Kidney (tissue), 14 donors: ENCODE measurements around the gene GNG7. TPM values are rescaled to one million over a fixed set of nuclear protein-coding genes. Genes with fewer than 3 reads are reported as not detected.
A peak's percentile ranks its signal among the peaks of the same experiment; 100 is the strongest.

Source experiments
- DNase-seq, 5 donors: peaks; one replicate each; pipeline ENCODE4 v3.0.0-alpha.2; 2013 to 2020
- FAIRE-seq: peaks from 2 replicates; lab custom pipeline; 2012; peaks lifted over from hg19 to GRCh38; lab: Jason Lieb, UNC
- H3K27ac ChIP-seq, 2 donors: one replicate each; pipeline ENCODE4 v1.7.0; 2013; ENCODE audit warnings: low read depth in 2 of 2, low read length in 2 of 2, inconsistent platforms in 1 of 2
- H3K27me3 ChIP-seq: one replicate; pipeline ENCODE4 v1.7.1; 2013; ENCODE audit warnings: low read length, inconsistent platforms; ENCODE audit not compliant: control insufficient read depth, insufficient read depth
- H3K36me3 ChIP-seq, 3 donors: one replicate each; pipeline versions ENCODE4 v1.7.0 to v1.7.1; 2013; ENCODE audit warnings: low read length in 3 of 3, control low read depth in 1 of 3, inconsistent platforms in 1 of 3; ENCODE audit not compliant: insufficient read depth in 3 of 3, control insufficient read depth in 2 of 3
- H3K4me1 ChIP-seq, 3 donors: one replicate each; pipeline versions ENCODE4 v1.7.0 to v1.7.1; 2013; ENCODE audit warnings: low read length in 3 of 3, inconsistent platforms in 1 of 3, low read depth in 1 of 3; ENCODE audit not compliant: control insufficient read depth in 2 of 3, insufficient read depth in 2 of 3
- H3K4me3 ChIP-seq, 3 donors: one replicate each; pipeline versions ENCODE4 v1.7.0 to v1.8.1; 2013; ENCODE audit warnings: low read length in 3 of 3, control low read depth in 1 of 3, inconsistent platforms in 1 of 3
- H3K9ac ChIP-seq, 3 donors: one replicate each; pipeline versions ENCODE4 v1.7.0 to v1.7.1; 2013; ENCODE audit warnings: low read length in 3 of 3, control low read depth in 1 of 3, inconsistent platforms in 1 of 3
- H3K9me3 ChIP-seq, 3 donors: one replicate each; pipeline versions ENCODE4 v1.7.0 to v1.7.1; 2013; ENCODE audit warnings: low read length in 3 of 3, control low read depth in 1 of 3, inconsistent platforms in 1 of 3; ENCODE audit not compliant: control insufficient read depth in 2 of 3, insufficient read depth in 1 of 3
- CTCF ChIP-seq: IDR thresholded peaks from 3 replicates; pipeline ENCODE4 v1.5.1; 2012; ENCODE audit warnings: mild to moderate bottlenecking, moderate library complexity, borderline replicate concordance; ENCODE audit not compliant: insufficient read depth; ENCODE audit errors: extremely low read depth
- intact Hi-C: fragments of 100-400 bp; cut with DNase I; formaldehyde crosslinking; loops from one replicate; pipeline ENCODE4 v1.11.1; 2022
- polyA plus RNA-seq: library from polyadenylated mRNA; stranded (reverse); fragments of 350-450 nt; fragmentation: Illumina TruSeq; extraction: RNeasy Lipid Tissue Mini Kit (QIAGEN cat#74804); gene quantifications from one replicate; pipeline ENCODE4 v1.2.3, GENCODE V29; 2014; ENCODE audit warnings: low read depth, low replicate concordance; ENCODE audit not compliant: insufficient read depth
- total RNA-seq: library from RNA; stranded (reverse); fragmentation: NEBNext Ultra II Directional; extraction: Animal tissue kit (Norgen Biotek cat#: 25700); gene quantifications from one replicate; pipeline ENCODE4 v1.2.1, GENCODE V29; 2021
- donor health status: control.
- donor health status: control.
- donor health status: control.
- donor health status: control.
- donor health status: control.
- donor health status: DM: yes; HTN: yes; CAD: no.
- donor health status: Normal renal cell carcinoma (clear cell type).

GNG7 gene
- total and polyA plus RNA-seq, 2 donors from 2014 or later, result 9.9 to 13.4 TPM

DNA sequence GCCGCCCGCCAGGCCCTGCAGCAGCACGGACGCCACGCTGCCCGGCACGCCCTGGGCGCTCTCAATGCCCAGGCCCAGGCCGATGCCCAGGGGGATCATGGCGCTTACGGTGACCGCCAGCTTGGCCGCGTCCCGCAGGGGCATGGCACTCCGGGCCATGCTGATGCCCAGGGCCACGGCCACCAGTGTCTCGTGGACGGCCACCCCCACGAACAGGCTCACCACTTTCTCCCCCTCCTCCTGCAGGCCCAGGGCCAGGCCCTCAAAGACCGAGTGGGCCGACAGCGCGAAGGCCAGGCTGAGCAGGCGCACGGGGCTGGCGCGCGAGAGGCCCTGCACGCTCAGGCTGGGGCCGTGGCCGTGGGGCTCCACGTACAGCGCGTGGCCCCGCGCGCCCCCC, 30.4 kb upstream of the GNG7 start:
- H3K27me3 ChIP-seq, result no peaks in the 10 kb centered on the region
- H3K4me1 ChIP-seq, result no peaks in the 10 kb centered on the region
- no peak for TF ChIP-seq CTCF
- intact Hi-C loops, result no loop called here
- no peak for FAIRE-seq
- no peaks in the 10 kb centered on the region for H3K9me3 ChIP-seq
- DNase-seq, result peak in 1 of 5 donors; percentile 18
- H3K9ac ChIP-seq, result no peak overlapping the region
- peaks cover 4 to 8% (median 6%) of the 10 kb centered on the region in 3 donors for H3K36me3 ChIP-seq
- no peak overlapping the region for H3K27ac ChIP-seq
- H3K4me3 ChIP-seq, result no peak overlapping the region

- FAIRE-seq (no peak), DNase-seq (no peak)
- no peaks in the 10 kb centered on the region for H3K4me1 ChIP-seq
- TF ChIP-seq CTCF, result no peak
- H3K4me3 ChIP-seq, result no peak overlapping the region
- no peaks in the 10 kb centered on the region for H3K9me3 ChIP-seq
- intact Hi-C loops, result no loop called here
- no peak overlapping the region for H3K9ac ChIP-seq
- no peak overlapping the region for H3K27ac ChIP-seq
- peaks cover 4 to 8% (median 6%) of the 10 kb centered on the region in 3 donors for H3K36me3 ChIP-seq
- no peaks in the 10 kb centered on the region for H3K27me3 ChIP-seq
Observed at GRCh38 chr19:2732157-2732725, 29.7 kb upstream of the GNG7 start.

DNA sequence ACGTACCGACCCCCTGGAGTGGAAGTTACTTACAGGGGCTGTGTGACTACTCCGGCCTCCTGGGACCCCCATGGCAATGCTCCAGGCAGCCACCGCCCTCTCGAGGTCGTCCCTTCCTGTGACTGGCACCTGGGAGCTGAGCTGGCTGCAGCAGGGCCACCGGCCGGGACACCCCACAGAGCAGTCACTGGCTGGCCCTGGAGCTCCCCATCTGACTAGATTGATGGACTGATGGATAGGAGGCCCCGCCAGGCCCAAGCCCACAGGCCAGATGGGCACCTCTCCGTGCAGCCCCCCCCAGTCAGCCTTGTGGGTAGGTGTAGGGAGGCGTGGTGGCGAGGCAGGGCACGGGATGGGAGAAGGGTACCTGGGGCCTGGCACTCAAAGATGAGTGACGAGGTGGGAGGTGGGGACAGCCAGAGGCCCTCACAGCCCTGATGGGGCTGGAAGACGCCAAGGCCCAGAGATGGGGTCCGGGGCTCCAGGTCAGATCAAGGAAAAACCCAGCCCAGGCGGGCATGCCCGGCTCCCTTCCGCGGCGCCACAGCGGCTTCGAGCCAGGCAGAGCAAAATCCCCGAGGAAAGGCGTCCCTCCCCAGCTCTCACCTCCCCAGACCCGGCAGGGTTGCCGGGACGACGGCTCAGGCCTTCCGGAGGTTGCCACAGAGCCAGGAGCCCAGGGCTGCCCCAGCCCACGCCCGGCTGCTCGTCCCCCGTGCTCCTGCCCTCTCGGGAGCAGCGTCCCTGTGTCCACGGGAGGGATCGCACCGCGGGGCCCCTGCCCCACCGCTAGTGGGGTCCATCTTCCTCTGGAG, 28.9 kb upstream of the GNG7 start:
- no peaks in the 10 kb centered on the region for H3K4me1 ChIP-seq
- intact Hi-C loops, result no loop called here
- TF ChIP-seq CTCF, result no peak
- DNase-seq (no peak), FAIRE-seq (no peak)
- H3K27ac ChIP-seq, result no peak overlapping the region
- no peak overlapping the region for H3K9ac ChIP-seq
- H3K9me3 ChIP-seq, result no peaks in the 10 kb centered on the region
- H3K36me3 ChIP-seq, result peaks cover 0 to 6% (median 2%) of the 10 kb centered on the region in 3 donors
- H3K27me3 ChIP-seq, result no peaks in the 10 kb centered on the region
- no peak overlapping the region for H3K4me3 ChIP-seq
